ENCODE data around the gene ARHGAP15. TPM values are rescaled to one million over a fixed set of nuclear protein-coding genes. Genes with fewer than 3 reads are reported as not detected.

Gene ARHGAP15
- total RNA-seq, 1 experiment from 2014 or later = not detected

GRCh38 chr2:143601828-143602227 is 472.6 kb downstream of the ARHGAP15 start:
- no peaks in the 10 kb centered on the region for H3K9me3 ChIP-seq (ENCODE audit: insufficient read depth, low read depth)
- H2AFZ ChIP-seq = no peak overlapping the region
- no peaks in the 10 kb centered on the region for H3K36me3 ChIP-seq (ENCODE audit: low read depth)
- no peaks in the 10 kb centered on the region for H3K9me2 ChIP-seq (ENCODE audit: insufficient read depth)
- H3K79me2 ChIP-seq (ENCODE audit: low read depth) = no peaks in the 10 kb centered on the region
- H3K27ac ChIP-seq = no peak overlapping the region
- H3K4me2 ChIP-seq = no peak overlapping the region
- intact Hi-C loops (cut with micrococcal nuclease; ENCODE audit: unreplicated experiment) = no loop called here
- no peak overlapping the region for H3K4me3 ChIP-seq
- BruUV-seq (replicated peaks) = no TSS peak
- no peak for DNase-seq
- ChIA-PET POLR2A (ENCODE audit: unreplicated experiment) (no interaction called here), CTCF (no interaction called here)
- no peaks in the 10 kb centered on the region for H3K27me3 ChIP-seq (ENCODE audit: insufficient read depth, low read depth)
- no peaks in the 10 kb centered on the region for H4K20me1 ChIP-seq (ENCODE audit: insufficient read depth)
- no peaks in the 10 kb centered on the region for H3K4me1 ChIP-seq (replicated peaks; ENCODE audit: insufficient read depth)
- H3F3A ChIP-seq (ENCODE audit: insufficient read depth, low read depth) = no peaks in the 10 kb centered on the region
- TF ChIP-seq EZH2 (IDR thresholded peaks at IDR 0.05; ENCODE audit: low read depth) = no peak
- TF ChIP-seq, protein P1, sequence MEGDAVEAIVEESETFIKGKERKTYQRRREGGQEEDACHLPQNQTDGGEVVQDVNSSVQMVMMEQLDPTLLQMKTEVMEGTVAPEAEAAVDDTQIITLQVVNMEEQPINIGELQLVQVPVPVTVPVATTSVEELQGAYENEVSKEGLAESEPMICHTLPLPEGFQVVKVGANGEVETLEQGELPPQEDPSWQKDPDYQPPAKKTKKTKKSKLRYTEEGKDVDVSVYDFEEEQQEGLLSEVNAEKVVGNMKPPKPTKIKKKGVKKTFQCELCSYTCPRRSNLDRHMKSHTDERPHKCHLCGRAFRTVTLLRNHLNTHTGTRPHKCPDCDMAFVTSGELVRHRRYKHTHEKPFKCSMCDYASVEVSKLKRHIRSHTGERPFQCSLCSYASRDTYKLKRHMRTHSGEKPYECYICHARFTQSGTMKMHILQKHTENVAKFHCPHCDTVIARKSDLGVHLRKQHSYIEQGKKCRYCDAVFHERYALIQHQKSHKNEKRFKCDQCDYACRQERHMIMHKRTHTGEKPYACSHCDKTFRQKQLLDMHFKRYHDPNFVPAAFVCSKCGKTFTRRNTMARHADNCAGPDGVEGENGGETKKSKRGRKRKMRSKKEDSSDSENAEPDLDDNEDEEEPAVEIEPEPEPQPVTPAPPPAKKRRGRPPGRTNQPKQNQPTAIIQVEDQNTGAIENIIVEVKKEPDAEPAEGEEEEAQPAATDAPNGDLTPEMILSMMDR (conservative IDR thresholded peaks at IDR 0.05) = no peak

- no peaks in the 10 kb centered on the region for H3K9me2 ChIP-seq (ENCODE audit: insufficient read depth)
- intact Hi-C loops (cut with micrococcal nuclease; ENCODE audit: unreplicated experiment) = no loop called here
- H3K4me2 ChIP-seq = no peak overlapping the region
- H4K20me1 ChIP-seq (ENCODE audit: insufficient read depth) = no peaks in the 10 kb centered on the region
- POLR2A ChIA-PET (ENCODE audit: unreplicated experiment) = no interaction called here
- H3K4me3 ChIP-seq = no peak overlapping the region
- H3K36me3 ChIP-seq (ENCODE audit: low read depth) = no peaks in the 10 kb centered on the region
- H2AFZ ChIP-seq = no peak overlapping the region
- TF ChIP-seq EZH2 (IDR thresholded peaks at IDR 0.05; ENCODE audit: low read depth) = no peak
- TF ChIP-seq, protein P1 (conservative IDR thresholded peaks at IDR 0.05) = no peak
- no peaks in the 10 kb centered on the region for H3F3A ChIP-seq (ENCODE audit: insufficient read depth, low read depth)
- no peaks in the 10 kb centered on the region for H3K9me3 ChIP-seq (ENCODE audit: insufficient read depth, low read depth)
- CTCF ChIA-PET = no interaction called here
- BruUV-seq (replicated peaks) = no TSS peak
- no peaks in the 10 kb centered on the region for H3K79me2 ChIP-seq (ENCODE audit: low read depth)
- DNase-seq = no peak
- H3K27ac ChIP-seq = no peak overlapping the region
- H3K4me1 ChIP-seq (replicated peaks; ENCODE audit: insufficient read depth) = no peaks in the 10 kb centered on the region
- no peaks in the 10 kb centered on the region for H3K27me3 ChIP-seq (ENCODE audit: insufficient read depth, low read depth)
These were observed 473.9 kb downstream of the ARHGAP15 start for GRCh38 chr2:143603035-143603655.

DNA sequence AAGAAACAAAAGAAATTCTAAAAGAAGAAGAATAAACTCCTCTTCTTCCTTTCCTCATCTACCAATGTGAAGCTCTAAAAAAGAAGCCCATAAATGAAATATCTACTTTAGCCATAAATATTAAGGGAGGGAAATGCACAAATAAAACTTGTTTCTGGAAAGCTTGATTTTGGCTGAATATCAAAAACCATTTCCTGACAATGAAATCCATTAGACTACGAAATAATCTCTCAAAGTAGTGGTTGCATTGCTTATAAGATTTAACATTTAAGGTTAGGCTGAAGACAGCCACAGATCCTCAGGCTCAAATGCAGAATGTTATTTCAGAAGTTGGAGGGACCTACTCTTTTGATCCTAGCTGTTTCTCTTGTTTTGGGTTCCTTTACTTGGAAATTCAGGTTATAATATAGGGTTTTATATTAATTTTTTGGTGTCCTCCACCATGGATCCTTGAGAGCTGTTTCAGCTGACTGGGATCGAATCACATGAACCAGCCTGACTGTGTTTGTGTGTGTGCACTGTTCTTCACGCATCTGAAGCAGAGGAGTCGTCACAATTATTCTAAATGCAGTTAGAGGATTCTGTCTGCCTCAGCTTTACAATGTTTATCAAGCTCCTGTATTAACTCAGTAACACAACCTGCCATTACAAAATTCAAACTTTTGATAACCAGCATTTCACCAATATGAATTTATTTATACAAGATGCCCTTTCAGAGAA is 474.8 kb downstream of the ARHGAP15 start:
- Histone ChIP-seq H3K4me3 (no peak overlapping the region), H3K79me2 (ENCODE audit: low read depth) (no peaks in the 10 kb centered on the region), H3K9me3 (ENCODE audit: insufficient read depth, low read depth) (no peaks in the 10 kb centered on the region), H2AFZ (no peak overlapping the region), H3K27ac (no peak overlapping the region), H3K9me2 (ENCODE audit: insufficient read depth) (no peaks in the 10 kb centered on the region), H3K4me1 (replicated peaks; ENCODE audit: insufficient read depth) (no peaks in the 10 kb centered on the region), H3K27me3 (ENCODE audit: insufficient read depth, low read depth) (no peaks in the 10 kb centered on the region), H4K20me1 (ENCODE audit: insufficient read depth) (no peaks in the 10 kb centered on the region), H3F3A (ENCODE audit: insufficient read depth, low read depth) (no peaks in the 10 kb centered on the region), H3K4me2 (no peak overlapping the region), H3K36me3 (ENCODE audit: low read depth) (no peaks in the 10 kb centered on the region)
- DNase-seq = no peak
- BruUV-seq (replicated peaks) = no TSS peak
- intact Hi-C loops (cut with micrococcal nuclease; ENCODE audit: unreplicated experiment) = no loop called here
- CTCF ChIA-PET = no interaction called here
- POLR2A ChIA-PET (ENCODE audit: unreplicated experiment) = no interaction called here
- no peak for TF ChIP-seq EZH2 (IDR thresholded peaks at IDR 0.05; ENCODE audit: low read depth)
- TF ChIP-seq, protein P1 (conservative IDR thresholded peaks at IDR 0.05) = no peak
